Fibroblast of lung (primary cell): ENCODE data around the gene CAPN10. TPM values are rescaled to one million over a fixed set of nuclear protein-coding genes. Genes with fewer than 3 reads are reported as not detected.
"Not testable (repeated sequence)": the region's sequence is repeated elsewhere in the genome, so short reads cannot be mapped to it uniquely, and the experiment has no call there.

Experiments used
- DNase-seq, 2 donors: peaks; one replicate each; pipeline versions ENCODE4 v3.0.0 to v3.0.0-alpha.2; 2010; ENCODE audit warnings: low read depth in 2 of 2
- H2AFZ ChIP-seq: 2 replicates; pipeline ENCODE4 v1.5.1; 2012; ENCODE audit warnings: low read length, control low read depth, inconsistent platforms
- H3K27ac ChIP-seq: 2 replicates; pipeline ENCODE4 v1.5.1; 2011; ENCODE audit warnings: low read length, control low read depth; ENCODE audit not compliant: insufficient read depth
- H3K27me3 ChIP-seq: 2 replicates; pipeline ENCODE4 v1.5.1; 2011; ENCODE audit warnings: mild to moderate bottlenecking, low read length; ENCODE audit not compliant: control insufficient read depth, insufficient read depth
- H3K36me3 ChIP-seq: 2 replicates; pipeline ENCODE4 v1.5.1; 2011; ENCODE audit warnings: low read length; ENCODE audit not compliant: control insufficient read depth, insufficient read depth
- H3K4me1 ChIP-seq: 2 replicates; pipeline ENCODE4 v1.5.1; 2011; ENCODE audit warnings: low read length; ENCODE audit not compliant: control insufficient read depth, insufficient read depth; ENCODE audit errors: extremely low read depth
- H3K4me2 ChIP-seq: 2 replicates; pipeline ENCODE4 v1.5.1; 2011; ENCODE audit warnings: low read length, control low read depth; ENCODE audit not compliant: insufficient read depth; ENCODE audit errors: extremely low read depth
- H3K4me3 ChIP-seq, 4 experiments: fragments of 200-600 bp in 1 of 4; sonication (generic) in 1 of 4; replicated peaks in 1 of 4; 2 replicates each; pipeline ENCODE4 v1.5.1; 2011 to 2016; ENCODE audit warnings: low read length in 4 of 4, low read depth in 3 of 4, mild to moderate bottlenecking in 3 of 4, control low read depth in 2 of 4, inconsistent platforms in 1 of 4, mixed read lengths in 1 of 4; ENCODE audit not compliant: insufficient read depth in 1 of 4; ENCODE audit errors: control extremely low read depth in 1 of 4
- H3K79me2 ChIP-seq: 2 replicates; pipeline ENCODE4 v1.5.1; 2012; ENCODE audit warnings: mild to moderate bottlenecking, low read length, inconsistent platforms; ENCODE audit not compliant: control insufficient read depth, insufficient read depth
- H3K9ac ChIP-seq: 2 replicates; pipeline ENCODE4 v1.5.1; 2011; ENCODE audit warnings: mild to moderate bottlenecking, low read length, control low read depth; ENCODE audit not compliant: insufficient read depth
- H3K9me3 ChIP-seq: 2 replicates; pipeline ENCODE4 v1.5.1; 2012; ENCODE audit warnings: low read depth, low read length; ENCODE audit not compliant: control insufficient read depth, insufficient read depth
- H4K20me1 ChIP-seq: 2 replicates; pipeline ENCODE4 v1.5.1; 2011; ENCODE audit warnings: low read length; ENCODE audit not compliant: control insufficient read depth, insufficient read depth; ENCODE audit errors: extremely low read depth
- EZH2 ChIP-seq: IDR thresholded peaks from 2 replicates; pipeline ENCODE4 v1.5.1; 2012; ENCODE audit warnings: low read length, control low read depth, mild to moderate bottlenecking; ENCODE audit errors: missing control alignments
- polyA minus RNA-seq: library from RNA; depleted of rRNA, polyadenylated mRNA; stranded (reverse); fragments of >200 nt; gene quantifications from 2 replicates; pipeline ENCODE4 v1.2.3, GENCODE V29; 2011; ENCODE audit warnings: low replicate concordance
- polyA plus RNA-seq, 2 donors: library from polyadenylated mRNA; depleted of rRNA in 1 of 2; stranded (reverse) in 1 of 2; unstranded in 1 of 2; fragments of >200 nt; gene quantifications; 2 replicates each; pipeline ENCODE4 v1.2.1, GENCODE V29; 2011 to 2012; ENCODE audit warnings: missing spikeins in 1 of 2
- total RNA-seq: library from RNA; depleted of rRNA; stranded (reverse); fragments of >200 nt; gene quantifications from 2 replicates; pipeline ENCODE4 v1.2.1, GENCODE V29; 2014
- TF ChIP-seq, protein P1 (sequence below), 2 donors: IDR thresholded peaks in 1 of 2; conservative IDR thresholded peaks in 1 of 2; 1 replicate in 1 of 2; 2 replicates in 1 of 2; pipeline ENCODE4 v1.5.1; 2011 to 2012; ENCODE audit warnings: low read length in 2 of 2, control low read depth in 1 of 2, inconsistent platforms in 1 of 2, low read depth in 1 of 2, mild to moderate bottlenecking in 1 of 2

CAPN10 gene, protein sequence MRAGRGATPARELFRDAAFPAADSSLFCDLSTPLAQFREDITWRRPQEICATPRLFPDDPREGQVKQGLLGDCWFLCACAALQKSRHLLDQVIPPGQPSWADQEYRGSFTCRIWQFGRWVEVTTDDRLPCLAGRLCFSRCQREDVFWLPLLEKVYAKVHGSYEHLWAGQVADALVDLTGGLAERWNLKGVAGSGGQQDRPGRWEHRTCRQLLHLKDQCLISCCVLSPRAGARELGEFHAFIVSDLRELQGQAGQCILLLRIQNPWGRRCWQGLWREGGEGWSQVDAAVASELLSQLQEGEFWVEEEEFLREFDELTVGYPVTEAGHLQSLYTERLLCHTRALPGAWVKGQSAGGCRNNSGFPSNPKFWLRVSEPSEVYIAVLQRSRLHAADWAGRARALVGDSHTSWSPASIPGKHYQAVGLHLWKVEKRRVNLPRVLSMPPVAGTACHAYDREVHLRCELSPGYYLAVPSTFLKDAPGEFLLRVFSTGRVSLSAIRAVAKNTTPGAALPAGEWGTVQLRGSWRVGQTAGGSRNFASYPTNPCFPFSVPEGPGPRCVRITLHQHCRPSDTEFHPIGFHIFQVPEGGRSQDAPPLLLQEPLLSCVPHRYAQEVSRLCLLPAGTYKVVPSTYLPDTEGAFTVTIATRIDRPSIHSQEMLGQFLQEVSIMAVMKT
- total RNA-seq, result 17.2 and 23.0 TPM in 2 replicates
- 3.6 and 4.0 TPM in 2 replicates for polyA plus RNA-seq
- polyA plus RNA-seq (2012), result 6.4 and 9.2 TPM in 2 replicates
- 2.8 and 8.5 TPM in 2 replicates for polyA minus RNA-seq

GRCh38 chr2:240586198-240586918, at the start of gene CAPN10:
CAPN10 (plus strand) TSS chr2:240586734; CDS start chr2:240586912, 178 bp downstream.
- Histone ChIP-seq H3K9ac (peak within 1 kb of the TSS; percentile 93), H4K20me1 (no peaks in the 10 kb centered on the region), H3K4me2 (peak within 1 kb of the TSS; percentile 98), H3K27me3 (no peaks in the 10 kb centered on the region), H3K4me1 (peaks cover 12% of the 10 kb centered on the region), H2AFZ (peak within 1 kb of the TSS; percentile 87), H3K36me3 (peaks cover 1% of the 10 kb centered on the region), H3K9me3 (no peaks in the 10 kb centered on the region), H3K79me2 (peaks cover 53% of the 10 kb centered on the region), H3K4me3 (peak within 1 kb of the TSS; percentile 61 to 83 (median 82)), H3K27ac (peak within 1 kb of the TSS; percentile 83)
- TF ChIP-seq, protein P1, sequence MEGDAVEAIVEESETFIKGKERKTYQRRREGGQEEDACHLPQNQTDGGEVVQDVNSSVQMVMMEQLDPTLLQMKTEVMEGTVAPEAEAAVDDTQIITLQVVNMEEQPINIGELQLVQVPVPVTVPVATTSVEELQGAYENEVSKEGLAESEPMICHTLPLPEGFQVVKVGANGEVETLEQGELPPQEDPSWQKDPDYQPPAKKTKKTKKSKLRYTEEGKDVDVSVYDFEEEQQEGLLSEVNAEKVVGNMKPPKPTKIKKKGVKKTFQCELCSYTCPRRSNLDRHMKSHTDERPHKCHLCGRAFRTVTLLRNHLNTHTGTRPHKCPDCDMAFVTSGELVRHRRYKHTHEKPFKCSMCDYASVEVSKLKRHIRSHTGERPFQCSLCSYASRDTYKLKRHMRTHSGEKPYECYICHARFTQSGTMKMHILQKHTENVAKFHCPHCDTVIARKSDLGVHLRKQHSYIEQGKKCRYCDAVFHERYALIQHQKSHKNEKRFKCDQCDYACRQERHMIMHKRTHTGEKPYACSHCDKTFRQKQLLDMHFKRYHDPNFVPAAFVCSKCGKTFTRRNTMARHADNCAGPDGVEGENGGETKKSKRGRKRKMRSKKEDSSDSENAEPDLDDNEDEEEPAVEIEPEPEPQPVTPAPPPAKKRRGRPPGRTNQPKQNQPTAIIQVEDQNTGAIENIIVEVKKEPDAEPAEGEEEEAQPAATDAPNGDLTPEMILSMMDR (conservative IDR thresholded peaks at IDR 0.05 in 1 of 2, IDR thresholded peaks at IDR 0.05 in 1 of 2; ENCODE audit: low read depth in 1 of 2, low read length in 2 of 2), result no peak
- no peak for TF ChIP-seq EZH2
- DNase-seq, result peak; percentile 93

DNA sequence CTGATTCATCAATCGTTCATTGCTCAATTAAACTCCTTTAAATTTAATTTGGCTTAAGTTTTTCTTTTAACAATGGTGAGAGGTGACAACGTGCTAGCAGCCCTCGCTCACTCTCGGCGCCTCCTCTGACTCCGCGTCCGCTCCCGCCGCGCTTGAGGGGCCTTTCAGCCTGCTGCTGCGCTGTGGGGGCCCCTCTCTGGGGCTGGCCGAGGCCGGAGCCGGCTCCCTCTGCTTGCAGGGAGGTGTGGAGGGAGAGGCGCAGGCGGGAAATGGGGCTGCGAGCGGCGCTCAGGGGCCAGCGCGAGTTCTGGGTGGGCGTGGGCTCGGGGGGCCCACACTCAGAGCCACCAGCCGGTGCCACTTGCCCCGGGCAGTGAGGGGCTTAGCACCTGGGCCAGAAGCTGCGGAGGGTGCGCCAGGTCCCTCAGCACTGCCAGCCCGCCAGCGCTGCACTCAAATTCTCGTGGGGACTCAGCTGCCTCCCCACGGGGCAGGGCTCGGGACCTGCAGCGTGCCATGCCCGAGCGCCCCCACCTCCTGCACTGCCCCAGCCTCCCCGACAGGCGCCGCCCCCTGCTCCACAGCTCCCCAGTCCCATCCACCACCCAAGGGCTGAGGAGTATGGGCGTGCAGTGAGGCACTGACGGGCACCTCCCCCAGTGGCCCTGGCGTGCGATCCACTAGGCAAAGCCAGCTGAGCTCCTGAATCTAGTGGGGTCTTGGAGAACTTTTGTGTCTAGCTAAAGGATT, 48.3 kb upstream of the CAPN10 start:
- no peaks in the 10 kb centered on the region for H3K79me2 ChIP-seq
- no peaks in the 10 kb centered on the region for H3K9me3 ChIP-seq
- no peaks in the 10 kb centered on the region for H4K20me1 ChIP-seq
- no peak overlapping the region for H3K4me3 ChIP-seq
- no peak overlapping the region for H3K4me2 ChIP-seq
- H3K4me1 ChIP-seq, result no peaks in the 10 kb centered on the region
- H3K9ac ChIP-seq, result no peak overlapping the region
- no peak for DNase-seq
- H2AFZ ChIP-seq, result no peak overlapping the region
- H3K27me3 ChIP-seq, result no peaks in the 10 kb centered on the region
- no peaks in the 10 kb centered on the region for H3K36me3 ChIP-seq
- TF ChIP-seq, protein P1 (conservative IDR thresholded peaks at IDR 0.05 in 1 of 2, IDR thresholded peaks at IDR 0.05 in 1 of 2; ENCODE audit: low read depth in 1 of 2, low read length in 2 of 2), result no peak
- no peak for TF ChIP-seq EZH2
- no peak overlapping the region for H3K27ac ChIP-seq

DNA sequence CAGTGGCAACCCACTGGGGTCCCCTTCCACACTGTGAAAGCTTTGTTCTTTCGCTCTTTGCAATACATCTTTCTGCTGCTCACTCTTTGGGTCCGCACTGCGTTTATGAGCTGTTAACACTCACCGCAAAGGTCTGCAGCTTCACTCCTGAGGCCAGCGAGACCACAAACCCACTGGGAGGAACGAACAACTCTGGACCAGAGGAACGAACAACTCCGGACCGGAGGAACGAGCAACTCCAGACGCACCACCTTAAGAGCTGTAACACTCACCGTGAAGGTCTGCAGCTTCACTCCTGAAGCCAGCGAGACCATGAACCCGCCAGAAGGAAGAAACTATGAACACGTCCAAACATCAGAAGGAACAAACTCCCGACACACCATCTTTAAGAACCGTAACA, 47.4 kb upstream of the CAPN10 start:
- not testable (repeated sequence) for H3K9ac ChIP-seq, H3K9me3 ChIP-seq, H3K4me3 ChIP-seq, H3K27ac ChIP-seq, DNase-seq, H3K27me3 ChIP-seq, H4K20me1 ChIP-seq, H3K79me2 ChIP-seq, H3K4me2 ChIP-seq, H3K4me1 ChIP-seq, H2AFZ ChIP-seq, H3K36me3 ChIP-seq
